GM19351 (cell line): ENCODE results near the gene VPS33B.

Experiments used
- ATAC-seq: cut with Tn5 transposase; IDR thresholded peaks from one replicate; pipeline ENCODE4 v1.9.1; 2021; ENCODE audit warnings: mild to moderate bottlenecking, moderate library complexity; ENCODE audit not compliant: unreplicated experiment

VPS33B gene

DNA sequence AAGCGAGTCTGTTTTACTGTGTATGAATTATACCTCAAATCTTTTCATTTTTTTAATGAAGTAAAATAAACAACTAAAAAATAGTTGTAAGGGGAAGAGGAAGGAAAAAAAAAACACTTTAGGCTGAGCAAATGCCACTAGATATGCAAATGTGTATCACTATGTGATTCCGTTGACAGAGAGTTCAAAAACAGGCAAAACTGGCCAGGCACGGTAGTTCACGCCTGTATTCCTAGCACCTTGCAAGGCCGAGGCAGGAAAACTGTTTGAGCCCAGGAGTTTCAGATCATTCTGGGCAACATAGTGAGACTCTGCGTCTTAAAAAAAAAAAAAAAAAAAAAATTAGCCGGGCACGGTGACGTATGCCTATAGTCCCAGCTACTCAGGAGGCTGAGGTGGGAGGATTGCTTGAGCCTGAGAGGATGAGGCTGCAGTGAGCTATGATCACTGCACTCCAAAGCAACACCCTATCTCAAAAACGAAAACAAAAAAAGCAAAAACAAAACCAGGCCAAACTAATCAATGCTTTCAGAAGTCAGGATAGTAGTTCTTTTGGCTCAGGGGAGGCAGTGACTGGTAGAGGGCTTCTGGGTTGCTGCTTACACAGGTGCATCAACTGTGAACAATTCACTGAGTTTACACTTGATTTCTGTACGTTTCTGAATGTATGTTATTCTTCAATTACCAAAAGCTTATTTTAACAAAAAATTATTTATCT, 35.4 kb downstream of the VPS33B start:
- ATAC-seq: peak; percentile 52

DNA sequence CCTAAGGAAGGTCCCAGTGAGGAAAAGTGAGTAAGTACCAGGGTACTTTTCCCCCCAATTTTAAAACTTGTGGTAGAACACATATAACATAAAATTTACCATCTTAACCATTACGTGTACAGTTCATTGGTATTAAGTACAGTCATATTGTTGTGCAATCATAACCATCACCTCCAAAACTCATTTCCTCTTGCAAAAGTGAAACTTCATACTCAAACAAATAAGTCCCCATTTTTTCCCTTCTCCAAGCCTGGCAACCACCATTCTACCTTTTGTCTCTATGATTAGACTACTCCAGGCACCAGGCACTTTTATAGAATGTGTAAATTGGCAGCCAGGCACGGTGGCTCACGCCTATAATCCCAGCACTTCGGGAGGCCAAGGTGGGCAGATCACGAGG, 40.3 kb downstream of the VPS33B start:
- ATAC-seq: peak; percentile 53

DNA sequence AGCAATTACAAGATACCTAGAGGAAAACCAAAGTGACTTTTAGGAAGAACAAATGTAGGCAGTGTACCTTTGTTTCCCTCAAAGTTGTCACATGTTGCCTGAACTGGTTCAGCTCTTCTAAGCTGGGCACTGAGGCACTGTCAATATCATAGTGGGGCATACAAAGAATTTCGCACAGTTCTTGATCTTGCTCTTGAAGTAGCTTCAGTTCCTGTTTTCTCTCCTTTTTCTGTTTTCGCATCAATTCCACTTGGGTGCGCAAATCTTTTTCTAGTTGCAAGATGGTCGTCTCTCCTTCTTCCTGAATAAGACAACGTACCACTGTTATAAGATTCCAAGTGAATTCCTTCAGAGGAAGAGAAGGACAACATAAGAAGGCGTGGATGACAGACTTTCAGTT, 40.7 kb downstream of the VPS33B start:
- ATAC-seq: peak; percentile 88

DNA sequence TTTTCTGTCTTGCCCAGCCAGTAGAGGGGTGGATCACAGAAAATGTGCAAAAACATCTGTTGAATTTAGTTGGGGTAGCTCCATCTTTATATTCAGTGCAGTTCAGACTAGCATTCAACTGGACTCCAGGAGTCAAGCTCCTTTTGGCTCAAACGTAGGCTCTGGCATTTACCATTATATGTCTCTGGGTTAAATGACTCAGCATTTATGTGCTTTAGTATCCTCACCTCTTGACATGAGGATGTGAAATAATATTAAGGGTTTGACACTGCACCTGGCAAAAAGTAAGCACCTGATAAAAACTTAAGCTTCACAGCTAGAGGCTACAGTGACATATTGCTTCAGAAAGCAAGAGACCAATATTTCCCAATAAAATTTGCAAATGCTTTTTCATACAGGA, 42.8 kb downstream of the VPS33B start:
- ATAC-seq: no peak

DNA sequence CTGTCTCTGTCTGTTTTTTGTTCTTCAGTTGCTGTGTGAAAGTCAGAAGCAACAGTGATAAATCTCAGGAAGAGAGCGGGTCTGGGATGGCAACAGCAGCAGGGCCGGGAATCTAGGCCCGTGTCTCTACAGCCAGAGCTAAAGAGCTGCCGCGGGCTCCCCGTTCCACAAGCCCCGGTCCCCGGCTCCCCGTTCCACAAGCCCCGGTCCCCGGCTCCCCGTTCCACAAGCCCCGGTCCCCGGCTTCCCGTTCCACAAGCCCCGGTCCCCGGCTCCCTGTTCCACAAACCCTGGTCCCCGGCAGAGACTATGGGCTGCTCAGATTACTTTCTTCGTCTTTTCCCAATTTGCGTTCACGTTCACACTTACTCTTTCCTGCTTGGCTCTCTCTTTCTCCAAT, 48.2 kb downstream of the VPS33B start:
- no peak for ATAC-seq

DNA sequence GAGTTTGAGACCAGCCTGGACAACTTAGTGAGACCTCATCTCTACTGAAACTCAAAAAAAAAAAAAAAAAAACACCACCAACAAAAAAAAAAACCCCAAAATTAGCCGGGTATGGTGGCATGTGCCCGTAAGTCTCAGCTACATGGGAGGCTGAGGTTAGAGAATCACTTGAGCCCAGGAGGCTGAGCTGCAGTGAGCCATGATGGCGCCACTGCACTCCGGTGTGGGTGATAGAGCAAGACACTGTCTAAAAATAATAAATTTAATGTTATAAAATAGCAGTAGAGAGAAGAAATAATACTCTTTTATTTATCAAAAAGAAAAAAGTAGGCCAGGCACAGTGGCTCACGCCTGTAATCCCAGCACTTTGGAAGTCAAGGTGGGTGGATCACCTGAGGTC, 50.3 kb downstream of the VPS33B start:
- ATAC-seq: no peak

DNA sequence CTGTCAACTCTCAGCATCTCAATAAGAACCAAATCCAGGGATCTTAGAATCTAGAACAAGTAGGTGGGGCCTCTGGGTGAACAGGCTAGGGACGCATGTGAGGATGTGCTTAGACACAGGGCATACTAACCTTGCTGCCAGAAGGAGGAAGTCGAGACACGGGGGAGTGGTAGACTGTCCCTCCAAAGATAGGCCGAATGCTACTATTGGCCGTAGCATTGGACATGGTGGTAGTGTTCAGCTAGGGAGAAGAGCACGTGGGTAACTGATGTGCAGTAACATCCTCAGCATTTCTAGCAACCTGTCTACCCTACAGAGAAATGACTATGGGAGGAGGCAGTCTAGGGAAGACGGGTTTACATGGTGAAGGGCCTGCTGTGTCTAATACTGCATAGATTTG, 52.1 kb downstream of the VPS33B start:
- no peak for ATAC-seq

DNA sequence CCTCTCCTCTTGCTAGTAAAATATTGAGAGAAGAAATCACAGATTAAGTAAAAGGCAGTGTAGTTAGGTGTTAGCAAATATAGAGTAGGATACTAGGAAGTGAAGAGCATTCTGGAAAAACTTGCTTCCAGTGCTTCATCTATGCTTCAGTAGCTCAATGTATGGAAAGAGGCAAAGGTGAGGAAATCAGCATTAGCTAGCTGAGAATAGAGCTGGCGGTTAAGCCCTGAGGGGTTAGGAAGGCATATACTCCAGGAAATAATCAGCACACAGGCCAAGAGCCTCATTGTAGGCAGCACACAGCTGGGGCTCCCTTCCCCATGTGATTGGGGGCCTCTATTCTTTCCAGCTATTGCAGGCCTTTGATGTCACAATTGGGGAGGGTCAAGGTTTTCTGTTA, 54.0 kb downstream of the VPS33B start:
- ATAC-seq: no peak

DNA sequence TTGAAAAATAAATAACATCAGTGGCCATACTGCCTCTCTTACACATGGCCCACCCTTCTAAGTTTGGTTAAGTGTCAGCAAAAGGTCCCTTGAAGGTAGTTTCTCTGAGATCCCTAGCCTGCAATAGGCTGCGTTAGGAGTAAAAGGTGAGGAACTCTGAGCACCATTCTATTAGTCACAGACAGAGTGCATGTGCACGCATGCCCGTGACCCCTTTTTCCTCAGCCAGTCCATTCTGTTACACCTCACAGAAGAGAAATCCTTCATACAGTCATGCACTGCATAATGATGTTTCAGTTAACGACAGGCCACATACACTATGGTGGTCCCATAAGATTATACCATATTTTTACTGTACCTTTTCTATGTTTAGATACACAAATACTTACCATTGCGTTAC, 55.2 kb downstream of the VPS33B start:
- no peak for ATAC-seq

DNA sequence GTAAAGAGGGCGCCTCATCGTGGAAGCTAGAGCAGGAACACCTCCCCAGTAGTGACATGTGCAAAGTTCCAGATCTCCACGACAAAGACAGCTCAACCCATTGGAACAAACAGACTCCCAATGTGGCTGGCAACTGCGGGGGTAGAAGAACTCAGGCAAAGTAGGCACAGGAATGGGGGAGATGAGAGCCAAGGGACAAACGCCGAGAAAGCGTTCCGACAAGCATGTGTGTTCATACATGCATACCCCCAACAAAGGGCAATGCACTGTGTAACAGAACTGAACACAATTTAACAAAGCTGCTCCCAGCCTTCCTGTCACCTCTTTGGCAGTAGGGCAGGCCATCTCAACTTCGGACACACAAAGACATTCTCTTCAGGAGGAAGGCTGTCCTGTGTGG, 56.1 kb downstream of the VPS33B start:
- no peak for ATAC-seq

DNA sequence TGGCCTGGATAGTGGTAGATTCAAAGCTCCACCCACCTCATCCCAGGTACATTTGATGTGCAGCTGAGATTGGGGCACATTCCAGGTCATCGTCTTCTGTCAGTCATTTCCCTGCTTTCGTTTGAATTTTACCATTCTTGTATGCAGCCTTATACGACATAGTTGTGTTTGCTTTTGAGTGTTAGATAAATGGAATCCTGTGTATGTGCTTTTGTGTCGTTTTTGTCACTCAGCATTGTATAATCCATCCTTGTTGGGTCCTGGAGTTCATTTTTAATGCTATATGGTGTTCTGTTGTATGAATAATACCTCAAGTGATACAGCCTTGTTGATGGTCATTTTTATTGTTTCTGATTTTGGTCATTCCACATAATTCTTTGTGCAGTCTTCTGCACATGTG, 60.4 kb downstream of the VPS33B start:
- ATAC-seq: no peak

DNA sequence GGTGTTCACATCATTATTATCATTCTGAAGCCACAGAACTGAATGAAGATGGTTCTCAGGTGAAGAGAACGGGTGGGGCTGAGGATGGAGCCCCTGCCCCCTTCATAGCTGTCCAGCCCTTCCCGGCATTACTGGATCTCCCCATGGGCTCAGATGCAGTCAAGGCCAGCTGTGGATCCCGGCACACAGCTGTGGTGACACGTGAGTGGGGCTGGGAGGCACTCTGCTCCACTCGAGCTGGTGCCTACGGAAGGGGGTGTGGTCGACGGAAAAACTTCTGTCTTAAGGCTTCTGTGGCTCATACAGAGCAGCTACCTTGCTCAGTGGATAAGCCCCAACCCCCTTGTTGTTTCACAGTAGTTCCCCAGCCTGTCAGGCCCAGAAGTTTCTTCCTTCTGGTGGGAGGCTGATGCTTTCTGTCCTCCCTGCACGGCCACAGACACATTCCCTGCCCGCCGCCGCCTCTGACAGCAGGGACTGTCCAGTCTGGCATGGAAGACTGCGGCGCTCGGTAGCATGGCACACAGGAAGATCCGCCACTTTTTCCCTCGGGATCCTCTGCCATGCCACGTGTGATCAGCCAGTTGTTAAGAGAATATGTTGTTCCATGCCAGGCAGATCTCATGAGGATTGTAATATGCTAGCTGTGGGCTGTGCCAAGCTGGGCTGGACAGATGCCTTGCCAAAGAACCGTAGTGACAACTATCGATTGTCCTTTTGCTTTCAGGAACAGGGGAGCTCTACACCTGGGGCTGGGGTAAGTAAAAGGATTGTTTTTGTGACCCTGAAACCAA, 61.9 kb downstream of the VPS33B start:
- ATAC-seq: no peak

DNA sequence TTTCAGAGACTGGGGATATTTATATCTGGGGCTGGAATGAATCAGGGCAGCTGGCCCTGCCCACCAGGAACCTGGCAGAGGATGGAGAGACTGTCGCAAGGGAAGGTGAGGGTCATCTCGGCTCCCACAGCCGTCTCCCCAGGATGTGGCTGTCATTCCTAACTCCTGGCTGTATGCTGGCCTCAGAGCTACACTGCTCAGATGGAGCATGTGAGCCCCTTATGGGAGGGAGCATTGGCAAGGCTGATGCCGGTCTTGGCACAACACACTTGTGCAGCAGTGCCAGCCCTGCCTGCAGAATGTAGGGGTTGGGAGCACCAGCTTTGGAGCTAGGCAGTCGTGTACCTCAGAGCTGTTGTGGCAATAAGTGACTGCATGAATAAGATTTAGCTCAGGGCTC, 62.5 kb downstream of the VPS33B start:
- ATAC-seq: no peak

DNA sequence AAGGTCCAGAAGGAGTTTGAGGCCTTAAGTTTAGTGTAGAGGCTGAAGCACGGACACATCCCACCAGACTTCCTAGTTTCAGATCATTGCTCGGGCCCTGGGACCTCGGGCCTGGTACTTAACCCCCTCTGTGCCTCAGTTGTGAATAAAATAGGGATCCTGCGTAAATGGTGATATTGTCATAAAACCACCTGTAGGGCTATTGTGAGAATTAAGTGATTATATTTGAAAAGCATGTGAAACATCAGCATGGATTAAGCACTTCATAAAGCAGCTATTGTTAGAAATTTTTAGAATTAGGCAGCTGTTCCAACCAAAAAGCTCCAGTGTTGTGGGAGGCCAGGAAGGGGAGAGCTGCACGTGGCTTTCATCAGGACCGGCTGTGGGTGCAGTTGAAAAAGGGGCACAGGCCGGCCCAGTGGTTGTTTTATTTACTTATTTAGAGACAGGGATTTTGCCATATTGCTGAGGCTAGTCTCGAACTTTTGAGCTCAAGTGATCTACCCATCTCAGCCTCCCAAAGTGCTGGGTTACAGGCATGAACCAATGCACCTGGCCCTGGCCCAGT, 63.3 kb downstream of the VPS33B start:
- no peak for ATAC-seq

DNA sequence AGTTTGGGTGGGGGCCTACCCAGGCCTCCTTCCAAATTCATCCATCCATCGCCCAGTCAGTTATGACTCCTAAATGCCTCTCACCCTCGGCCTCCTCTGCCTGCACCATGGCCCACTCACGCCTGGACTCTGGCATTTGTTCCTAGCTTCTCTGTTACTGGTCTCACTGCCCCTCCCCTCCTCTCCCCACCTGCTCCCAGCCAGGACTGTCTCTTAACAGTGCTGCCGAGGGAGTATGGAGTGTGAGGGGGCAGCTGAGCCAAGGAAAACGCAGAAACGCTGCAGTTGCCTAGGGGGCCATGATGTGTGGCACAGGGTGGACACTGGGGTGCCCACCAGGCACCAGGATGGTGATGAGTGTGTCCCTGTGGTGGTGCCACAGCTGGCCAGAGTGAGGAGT, 64.6 kb downstream of the VPS33B start:
- no peak for ATAC-seq

DNA sequence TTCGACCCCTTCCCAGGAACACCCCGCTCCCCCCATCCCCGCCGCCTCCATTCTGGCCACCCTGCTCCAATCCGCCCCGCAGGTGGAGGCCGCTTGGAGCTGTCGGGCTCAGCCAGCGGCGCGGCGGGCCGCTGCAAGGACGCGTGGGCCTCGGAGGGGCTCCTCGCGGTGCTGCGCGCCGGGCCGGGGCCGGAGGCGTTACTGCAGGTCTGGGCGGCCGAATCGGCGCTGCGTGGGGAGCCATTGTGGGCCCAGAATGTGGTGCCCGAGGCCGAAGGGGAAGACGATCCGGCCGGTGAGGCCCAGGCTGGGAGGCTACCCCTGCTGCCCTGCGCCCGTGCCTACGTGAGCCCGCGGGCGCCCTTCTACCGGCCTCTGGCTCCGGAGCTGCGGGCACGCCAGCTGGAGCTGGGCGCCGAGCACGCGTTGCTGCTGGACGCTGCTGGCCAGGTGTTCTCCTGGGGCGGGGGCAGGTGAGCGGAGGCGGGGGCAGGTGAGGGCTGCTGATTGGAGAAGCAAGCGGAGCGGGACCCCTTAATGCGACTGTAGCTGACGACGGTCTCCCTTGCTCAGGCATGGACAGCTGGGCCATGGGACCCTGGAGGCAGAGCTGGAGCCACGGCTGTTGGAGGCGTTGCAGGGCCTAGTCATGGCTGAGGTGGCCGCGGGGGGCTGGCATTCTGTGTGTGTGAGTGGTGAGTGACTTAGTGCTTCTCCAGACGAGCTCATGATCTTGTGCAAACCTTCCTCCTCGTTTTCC, 65.2 kb downstream of the VPS33B start:
- no peak for ATAC-seq

DNA sequence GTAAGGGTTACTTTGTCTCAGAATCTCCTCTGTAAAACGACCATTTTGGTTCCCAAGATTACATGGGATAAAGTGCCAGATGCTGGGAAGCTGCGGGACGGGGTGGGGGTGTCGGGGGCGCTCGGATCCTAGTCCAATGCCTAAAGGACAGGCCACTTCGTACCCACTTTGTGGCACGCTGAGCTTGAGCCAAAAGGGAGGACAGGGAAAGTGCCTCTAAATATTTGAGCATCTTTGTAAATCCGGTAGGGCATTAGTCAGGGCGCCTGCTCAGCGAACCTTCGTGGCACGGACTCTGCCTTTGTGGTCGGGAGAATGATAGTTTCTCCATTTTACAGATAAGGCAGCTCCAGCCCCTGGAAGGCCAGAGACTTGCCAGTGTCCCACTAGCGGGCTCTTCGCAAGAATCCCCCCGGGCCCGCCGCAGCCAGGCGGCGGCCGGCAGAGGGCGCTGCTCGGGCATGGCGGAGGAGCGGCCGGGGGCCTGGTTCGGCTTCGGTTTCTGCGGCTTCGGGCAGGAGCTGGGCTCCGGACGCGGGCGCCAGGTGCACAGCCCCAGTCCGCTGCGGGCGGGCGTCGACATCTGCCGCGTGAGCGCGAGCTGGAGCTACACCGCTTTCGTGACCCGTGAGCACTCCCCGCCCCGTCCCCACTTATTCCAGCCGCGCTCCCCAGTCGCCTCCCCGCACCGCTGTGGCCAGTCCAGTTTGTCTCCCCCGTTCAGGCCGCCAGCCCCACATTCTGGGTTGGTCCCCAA, 65.9 kb downstream of the VPS33B start:
- ATAC-seq: no peak

DNA sequence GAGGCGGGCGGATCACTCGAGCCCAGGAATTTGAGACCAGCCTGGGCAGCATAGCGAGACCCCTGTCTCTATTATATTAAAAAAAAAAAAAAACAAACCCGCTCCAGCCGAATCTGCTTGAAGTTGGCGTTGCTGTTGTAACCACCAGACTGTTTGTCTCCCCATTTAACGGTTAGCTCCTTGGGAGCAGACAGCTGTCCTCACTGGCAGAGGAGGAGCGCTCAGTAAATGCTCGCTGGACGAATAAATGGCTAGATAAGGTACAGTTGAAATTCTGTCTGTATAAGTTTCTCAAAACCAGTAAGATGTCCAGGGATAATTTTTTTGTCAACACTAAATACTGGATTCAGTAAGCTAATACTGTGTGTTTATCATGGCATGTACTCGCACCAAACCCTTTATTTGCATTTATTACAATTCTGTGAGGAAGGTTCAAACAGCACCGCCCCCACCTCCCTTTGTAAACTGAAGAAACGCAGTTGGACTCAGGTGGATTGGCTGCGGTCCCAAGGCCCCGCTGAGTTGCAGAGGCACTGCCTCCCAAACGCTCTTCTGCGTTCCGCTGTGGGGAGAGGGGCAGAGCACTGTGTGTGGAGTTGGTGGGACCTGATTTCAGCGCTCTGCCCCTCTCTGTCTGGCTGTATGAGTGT, 66.6 kb downstream of the VPS33B start:
- no peak for ATAC-seq

DNA sequence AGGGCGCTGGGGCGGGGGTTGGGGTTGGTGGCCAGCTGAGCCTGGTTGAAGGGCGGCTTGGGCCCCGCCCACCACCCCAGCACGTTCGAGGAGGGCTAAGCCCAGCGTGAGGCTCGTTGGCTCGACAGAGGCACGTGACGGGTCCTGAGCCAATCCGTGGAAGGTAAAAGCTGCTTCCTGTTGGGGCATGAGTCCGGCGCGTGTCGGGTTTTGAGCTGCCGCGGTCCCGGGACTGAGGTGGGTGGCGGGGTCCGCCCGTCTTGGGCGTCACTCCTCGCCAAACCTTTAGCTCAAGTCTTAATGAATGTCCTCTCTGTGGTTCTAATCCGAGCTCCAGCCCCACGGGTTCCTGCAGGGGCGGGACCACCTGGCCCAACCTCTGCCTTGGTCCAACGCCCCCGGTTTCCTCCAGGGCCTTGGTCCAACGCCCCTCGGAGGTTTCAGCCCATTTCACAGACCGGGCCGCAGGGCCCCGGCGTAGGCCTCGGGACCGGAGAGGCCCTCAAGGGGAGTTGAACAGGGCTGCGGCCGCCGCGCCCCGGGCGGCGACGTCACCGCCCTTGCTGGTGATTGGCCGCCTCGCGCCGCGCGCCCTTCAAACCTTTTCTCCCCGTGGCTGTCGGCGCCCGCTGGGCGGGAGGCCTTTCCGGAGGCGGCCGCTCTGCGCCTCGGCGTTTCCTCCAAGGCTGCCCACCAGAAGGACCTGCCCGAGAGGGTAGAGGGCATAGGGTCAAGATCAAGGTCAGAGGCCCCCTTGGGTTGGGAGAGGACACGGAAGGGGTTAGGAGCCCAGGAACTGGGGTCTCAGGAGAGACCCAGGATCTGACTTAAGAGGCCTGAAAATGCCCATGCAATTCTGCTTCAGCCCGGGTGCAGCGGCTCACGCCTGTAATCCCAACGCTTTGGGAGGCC, 67.4 kb downstream of the VPS33B start, which contains the start of gene RCCD1:
Gene RCCD1, plus strand, starts transcription at position 173 of the 912 bp plus-strand sequence. CDS start 1,851 bp downstream, outside the sequence.
- peak; percentile 90 for ATAC-seq
